GM12878 (cell line): ENCODE measurements around the gene MED13L. TPM values are rescaled to one million over a fixed set of nuclear protein-coding genes. Genes with fewer than 3 reads are reported as not detected.

ENCODE experiments used
- ATAC-seq: fragments of 200-7000 bp; cut with Tn5 transposase; 3 replicates; pipeline ENCODE4 v1.9.1; 2020; ENCODE audit warnings: mild to moderate bottlenecking, moderate library complexity
- BruUV-seq: library from RNA; stranded (reverse); fragments of 400-500 nt; replicated peaks from 2 replicates; lab custom pipeline; 2021; lab: Mats Ljungman, UMichigan
- CTCF ChIA-PET: fragments of 300-600 bp; sonication (Branson Sonifier 250); formaldehyde crosslinking; extraction: SDS; loops from one replicate; lab custom pipeline; 2021; ENCODE audit warnings: inconsistent platforms; lab: Yijun Ruan, JAX
- POLR2A ChIA-PET: fragments of 350-600 bp; formaldehyde crosslinking; extraction: SDS; loops from one replicate; lab custom pipeline; 2021; ENCODE audit warnings: inconsistent platforms; lab: Charles Lee
- RAD21 ChIA-PET: fragments of 300-600 bp; sonication (Branson Sonifier 250); formaldehyde crosslinking; loops from one replicate; lab custom pipeline; 2023; ENCODE audit warnings: antibody characterized with exemption; ENCODE audit not compliant: unreplicated experiment; lab: Charles Lee
- SMC1A ChIA-PET: fragments of 300-600 bp; sonication (Branson Sonifier 250); formaldehyde crosslinking; loops from one replicate; lab custom pipeline; 2023; ENCODE audit not compliant: unreplicated experiment, uncharacterized antibody; lab: Charles Lee
- DNase-seq: peaks from one replicate; pipeline ENCODE4 v3.0.0-alpha.2; 2011; ENCODE audit warnings: low read depth, low spot score
- FAIRE-seq: peaks from 3 replicates; lab custom pipeline; 2011; peaks lifted over from hg19 to GRCh38; lab: Jason Lieb, UNC
- H2AFZ ChIP-seq: 2 replicates; pipeline ENCODE4 v1.6.0; 2011; ENCODE audit warnings: low read depth, low read length, control low read depth; ENCODE audit not compliant: control insufficient read depth
- H3K27ac ChIP-seq: 2 replicates; pipeline ENCODE4 v1.5.1; 2011; ENCODE audit warnings: control low read depth; ENCODE audit not compliant: control insufficient read depth, insufficient read depth
- H3K27me3 ChIP-seq, 2 experiments: replicated peaks in 1 of 2; 2 replicates each; pipeline versions ENCODE4 v1.6.0 to v1.6.1; 2011; ENCODE audit warnings: low read length in 1 of 2; ENCODE audit not compliant: control insufficient read depth in 2 of 2, insufficient read depth in 2 of 2
- H3K36me3 ChIP-seq, 2 experiments: 2 replicates each; pipeline ENCODE4 v1.5.1; 2011; ENCODE audit warnings: low read length in 1 of 2; ENCODE audit not compliant: control insufficient read depth in 2 of 2, insufficient read depth in 2 of 2
- H3K4me1 ChIP-seq: 2 replicates; pipeline ENCODE4 v1.6.1; 2011; ENCODE audit warnings: mild to moderate bottlenecking, low read length, moderate library complexity, mixed read lengths; ENCODE audit not compliant: control insufficient read depth, insufficient read depth
- H3K4me2 ChIP-seq: 2 replicates; pipeline ENCODE4 v1.6.0; 2011; ENCODE audit warnings: control low read depth; ENCODE audit not compliant: control insufficient read depth, insufficient read depth
- H3K4me3 ChIP-seq: fragments of 200-600 bp; sonication (generic); 2 replicates; pipeline ENCODE4 v1.5.1; 2016
- H3K79me2 ChIP-seq: 2 replicates; pipeline ENCODE4 v1.6.0; 2011; ENCODE audit warnings: low read length; ENCODE audit not compliant: control insufficient read depth, insufficient read depth
- H3K9ac ChIP-seq: 2 replicates; pipeline ENCODE4 v1.8.0; 2011; ENCODE audit warnings: low read length, control low read depth, mixed read lengths; ENCODE audit not compliant: control insufficient read depth, insufficient read depth
- H3K9me3 ChIP-seq: replicated peaks from 3 replicates; pipeline ENCODE4 v1.5.1; 2011; ENCODE audit warnings: mild to moderate bottlenecking, low read length; ENCODE audit not compliant: control insufficient read depth, insufficient read depth
- H4K20me1 ChIP-seq: 2 replicates; pipeline ENCODE4 v1.6.0; 2011; ENCODE audit not compliant: control insufficient read depth, insufficient read depth
- BCLAF1 ChIP-seq: fragments of 450-650 bp; IDR thresholded peaks from 2 replicates; pipeline ENCODE4 v1.6.1; 2017; ENCODE audit warnings: antibody characterized with exemption, mild to moderate bottlenecking, moderate library complexity
- EP300 ChIP-seq, 2 experiments: fragments of 150-350 bp in 1 of 2; IDR thresholded peaks; 2 replicates each; pipeline ENCODE4 v1.6.1; 2011 to 2012; ENCODE audit warnings: low read depth in 2 of 2, low read length in 2 of 2, borderline replicate concordance in 1 of 2, improper control_type of control experiment in 1 of 2, inconsistent platforms in 1 of 2; ENCODE audit not compliant: control insufficient read depth in 1 of 2
- ETV6 ChIP-seq, 2 experiments: fragments of 450-650 bp in 1 of 2; IDR thresholded peaks in 1 of 2; conservative IDR thresholded peaks in 1 of 2; 2 replicates each; pipeline ENCODE4 v1.6.1; 2014; ENCODE audit warnings: antibody characterized with exemption in 1 of 2, borderline replicate concordance in 1 of 2, low read depth in 1 of 2, mild to moderate bottlenecking in 1 of 2, moderate library complexity in 1 of 2
- HDAC6 ChIP-seq: fragments of 200-600 bp; sonication (generic); IDR thresholded peaks from one replicate; pipeline ENCODE4 v1.8.0; 2017; ENCODE audit warnings: antibody characterized with exemption; ENCODE audit not compliant: unreplicated experiment
- MEF2B ChIP-seq: fragments of 450-650 bp; IDR thresholded peaks from 2 replicates; pipeline ENCODE4 v1.6.1; 2018; ENCODE audit warnings: mild to moderate bottlenecking, moderate library complexity; ENCODE audit not compliant: partially characterized antibody, poor library complexity, severe bottlenecking
- MTA2 ChIP-seq: fragments of 450-650 bp; IDR thresholded peaks from 2 replicates; pipeline ENCODE4 v1.6.1; 2016; ENCODE audit warnings: low read depth, mild to moderate bottlenecking, moderate library complexity
- NFXL1 ChIP-seq: fragments of 450-650 bp; IDR thresholded peaks from 2 replicates; pipeline ENCODE4 v1.6.1; 2017; ENCODE audit warnings: antibody characterized with exemption, mild to moderate bottlenecking, borderline replicate concordance
- RBBP5 ChIP-seq: fragments of 200-600 bp; sonication (generic); conservative IDR thresholded peaks from 2 replicates; pipeline ENCODE4 v1.6.1; 2016
- RUNX3 ChIP-seq: IDR thresholded peaks from 2 replicates; pipeline ENCODE4 v1.6.1; 2012; ENCODE audit warnings: low read length, inconsistent platforms
- SMARCA5 ChIP-seq: fragments of 450-650 bp; IDR thresholded peaks from 2 replicates; pipeline ENCODE4 v1.6.1; 2017; ENCODE audit warnings: mild to moderate bottlenecking
- SUPT20H ChIP-seq: IDR thresholded peaks from 2 replicates; pipeline ENCODE4 v1.6.1; 2011; ENCODE audit warnings: low read depth, mild to moderate bottlenecking, low read length, moderate library complexity, borderline replicate concordance; ENCODE audit not compliant: control insufficient read depth
- TAF1 ChIP-seq: IDR thresholded peaks from 2 replicates; pipeline ENCODE4 v1.6.1; 2011; ENCODE audit warnings: mild to moderate bottlenecking, low read depth, low read length, borderline replicate concordance
- TCF12 ChIP-seq: IDR thresholded peaks from 2 replicates; pipeline ENCODE4 v1.6.1; 2011; ENCODE audit warnings: low read depth, mild to moderate bottlenecking, low read length
- TCF7 ChIP-seq: IDR thresholded peaks from 2 replicates; pipeline ENCODE4 v1.6.1; 2014; ENCODE audit warnings: antibody characterized with exemption, borderline replicate concordance
- YY1 ChIP-seq: IDR thresholded peaks from 2 replicates; pipeline ENCODE4 v1.6.1; 2011; ENCODE audit warnings: low read depth, mild to moderate bottlenecking, low read length
- WGBS: methylation state at CpG from one replicate; pipeline ENCODE4 v1.1.6; 2016; ENCODE audit warnings: low lambda C conversion rate; ENCODE audit not compliant: insufficient replicate concordance, insufficient coverage; ENCODE audit errors: missing lambda C conversion rate; 5-methylcytosine and 5-hydroxymethylcytosine counted together
- in situ Hi-C: fragments of 300-500 bp; cut with MboI; formaldehyde crosslinking; loops from 9 replicates; pipeline ENCODE4 v1.14.3; 2018; ENCODE audit warnings: mixed read lengths
- intact Hi-C: fragments of 100-400 bp; cut with micrococcal nuclease; formaldehyde crosslinking; loops from one replicate; pipeline ENCODE4 v1.14.2; 2022; ENCODE audit not compliant: unreplicated experiment
- polyA plus RNA-seq, 11 experiments: library from polyadenylated mRNA; depleted of rRNA in 4 of 11; unstranded in 6 of 11; stranded (reverse) in 5 of 11; fragments of >200 nt; fragmentation: Nextera tagmentation in 4 of 11; fragmentation: Illumina TruSeq in 1 of 11; extraction: Ambion mirVana in 4 of 11; extraction: Trizol in 1 of 11; gene quantifications; 1 replicate in 1 of 11; 2 replicates in 10 of 11; pipeline versions ENCODE4 v1.2.1 to v1.2.3, GENCODE V29; 2011 to 2016; ENCODE audit warnings: inconsistent platforms in 2 of 11, missing spikeins in 2 of 11, low read depth in 1 of 11
- total RNA-seq, 4 experiments: library from RNA; depleted of rRNA in 3 of 4; stranded (reverse); fragments of >200 nt in 3 of 4; fragmentation: Illumina TruSeq in 1 of 4; extraction: Trizol in 1 of 4; gene quantifications; 2 replicates each; pipeline versions ENCODE4 v1.2.1 to v1.2.3, GENCODE V29; 2013 to 2021
- TF ChIP-seq, protein P1 (sequence below): fragments of 450-650 bp; IDR thresholded peaks from 2 replicates; pipeline ENCODE4 v1.6.1; 2017; ENCODE audit warnings: mild to moderate bottlenecking, low read depth, inconsistent platforms; ENCODE audit not compliant: poor library complexity, severe bottlenecking

Gene MED13L
- total and polyA plus RNA-seq, 10 of the 15 experiments (the other 5 are each of a cell fraction or from before 2014, with no cell fraction given): 3.7 to 30.1 (median 9.1) TPM

- RAD21 ChIA-PET: no interaction called here
- FAIRE-seq (no peak), DNase-seq (no peak), ATAC-seq (no peak)
- Histone ChIP-seq H4K20me1 (no peaks in the 10 kb centered on the region; the same call in 1 of the 2 replicates), H3K9me3 (no peaks in the 10 kb centered on the region), H3K36me3 (no peaks in the 10 kb centered on the region), H3K4me3 (no peak overlapping the region), H3K27me3 (no peaks in the 10 kb centered on the region), H3K9ac (no peak overlapping the region), H3K4me1 (peaks cover 2% of the 10 kb centered on the region; the same call in 1 of the 2 replicates), H3K27ac (no peak overlapping the region), H3K79me2 (peaks cover 2% of the 10 kb centered on the region; the same call in 1 of the 2 replicates), H3K4me2 (no peak overlapping the region), H2AFZ (no peak overlapping the region)
- in situ Hi-C loops (no loop called here), intact Hi-C loops (no loop called here)
- TF ChIP-seq SUPT20H: no peak
- TF ChIP-seq MEF2B: no peak
- no peak for TF ChIP-seq TAF1
- no peak for TF ChIP-seq YY1
- TF ChIP-seq, protein P1, sequence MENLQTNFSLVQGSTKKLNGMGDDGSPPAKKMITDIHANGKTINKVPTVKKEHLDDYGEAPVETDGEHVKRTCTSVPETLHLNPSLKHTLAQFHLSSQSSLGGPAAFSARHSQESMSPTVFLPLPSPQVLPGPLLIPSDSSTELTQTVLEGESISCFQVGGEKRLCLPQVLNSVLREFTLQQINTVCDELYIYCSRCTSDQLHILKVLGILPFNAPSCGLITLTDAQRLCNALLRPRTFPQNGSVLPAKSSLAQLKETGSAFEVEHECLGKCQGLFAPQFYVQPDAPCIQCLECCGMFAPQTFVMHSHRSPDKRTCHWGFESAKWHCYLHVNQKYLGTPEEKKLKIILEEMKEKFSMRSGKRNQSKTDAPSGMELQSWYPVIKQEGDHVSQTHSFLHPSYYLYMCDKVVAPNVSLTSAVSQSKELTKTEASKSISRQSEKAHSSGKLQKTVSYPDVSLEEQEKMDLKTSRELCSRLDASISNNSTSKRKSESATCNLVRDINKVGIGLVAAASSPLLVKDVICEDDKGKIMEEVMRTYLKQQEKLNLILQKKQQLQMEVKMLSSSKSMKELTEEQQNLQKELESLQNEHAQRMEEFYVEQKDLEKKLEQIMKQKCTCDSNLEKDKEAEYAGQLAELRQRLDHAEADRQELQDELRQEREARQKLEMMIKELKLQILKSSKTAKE: no peak
- TF ChIP-seq RBBP5: no peak
- no peak for TF ChIP-seq TCF12
- TF ChIP-seq BCLAF1: no peak
- no peak for TF ChIP-seq HDAC6
- TF ChIP-seq NFXL1: no peak
- no peak for TF ChIP-seq SMARCA5
- no peak for TF ChIP-seq MTA2
- TF ChIP-seq RUNX3: no peak
- no peak for TF ChIP-seq TCF7
- no peak for TF ChIP-seq ETV6 (conservative IDR thresholded peaks at IDR 0.05 in 1 of 2, IDR thresholded peaks at IDR 0.05 in 1 of 2; ENCODE audit: borderline replicate concordance in 1 of 2, low read depth in 1 of 2)
- TF ChIP-seq EP300 (IDR thresholded peaks at IDR 0.05; ENCODE audit: borderline replicate concordance in 1 of 2, control insufficient read depth in 1 of 2, low read depth in 2 of 2, low read length in 2 of 2): no peak
- 83% methylated on average over 2 of the region's 2 CpGs for WGBS
- SMC1A ChIA-PET: no interaction called here
- POLR2A ChIA-PET: no interaction called here
- CTCF ChIA-PET: no interaction called here
- BruUV-seq: no TSS peak
These were observed 123.5 kb downstream of the MED13L start for GRCh38 chr12:116153983-116154382.
